Pancreas (tissue), 10 donors: ENCODE measurements around the gene TPST1. TPM values are rescaled to one million over a fixed set of nuclear protein-coding genes. Genes with fewer than 3 reads are reported as not detected.
"Not testable (repeated sequence)": the region's sequence is repeated elsewhere in the genome, so short reads cannot be mapped to it uniquely, and the experiment has no call there.

Source experiments
- ATAC-seq, 4 donors: fragments of 200-7000 bp; cut with Tn5 transposase; one replicate each; pipeline versions ENCODE4 v1.8.0 to v1.9.1; 2020; ENCODE audit warnings: mild to moderate bottlenecking in 4 of 4, moderate library complexity in 4 of 4
- DNase-seq, 6 donors: peaks; one replicate each; pipeline ENCODE4 v3.0.0-alpha.2; 2020
- FAIRE-seq: peaks from 2 replicates; lab custom pipeline; 2012; peaks lifted over from hg19 to GRCh38; lab: Jason Lieb, UNC
- H3K27ac ChIP-seq, 4 donors: fragments of 200-600 bp; sonication (generic); 1 replicate in 3 of 4; 2 replicates in 1 of 4; pipeline versions ENCODE4 v1.5.0 to v1.8.0; 2020
- H3K27me3 ChIP-seq, 4 donors: fragments of 200-600 bp; one replicate each; pipeline ENCODE4 v1.8.0; 2021
- H3K36me3 ChIP-seq, 3 donors: fragments of 200-600 bp; sonication (generic) in 1 of 3; one replicate each; pipeline versions ENCODE4 v1.5.0 to v1.8.0; 2020 to 2021
- H3K4me1 ChIP-seq, 3 donors: fragments of 200-600 bp; one replicate each; pipeline ENCODE4 v1.8.0; 2021
- H3K4me3 ChIP-seq, 4 donors: fragments of 200-600 bp; sonication (generic) in 2 of 4; one replicate each; pipeline versions ENCODE4 v1.5.0 to v1.8.0; 2020 to 2021
- H3K9me3 ChIP-seq, 4 donors: fragments of 200-600 bp; one replicate each; pipeline ENCODE4 v1.8.0; 2021
- WGBS, 2 donors: extraction: QIAGEN DNeasy Blood & Tissue Kit; methylation state at CpG; one replicate each; pipeline ENCODE4 v1.1.7; 2013; 5-methylcytosine and 5-hydroxymethylcytosine counted together
- intact Hi-C, 3 donors: fragments of 100-400 bp; cut with DNase I; formaldehyde crosslinking; loops; one replicate each; pipeline versions ENCODE4 v1.11.1 to v1.14.2; 2022
- polyA plus RNA-seq, 2 donors: library from polyadenylated mRNA; stranded (reverse); fragments of 200-250 nt; gene quantifications; one replicate each; pipeline ENCODE4 v1.2.3, GENCODE V29; 2013
- total RNA-seq, 6 donors: library from RNA; stranded (reverse); fragmentation: NEBNext Ultra II Directional in 4 of 6; extraction: Animal tissue kit (Norgen Biotek cat#: 25700) in 4 of 6; gene quantifications; one replicate each; pipeline versions ENCODE4 v1.2.1 to v1.2.4, GENCODE V29; 2021 to 2023
- TF ChIP-seq, protein P1 (sequence below), 4 donors: fragments of 200-600 bp; sonication (generic) in 3 of 4; IDR thresholded peaks; one replicate each; pipeline versions ENCODE4 v1.5.0 to v1.8.0; 2021; ENCODE audit warnings: antibody characterized with exemption in 4 of 4
- donor health status: healthy with polysubstance abuse.
- donor health status: DM: no; HTN: no; CAD: no; lungs with moderate emphysema.
- donor health status: DM: no; HTN: no; CAD: no.
- donor health status: control.
- donor health status: control.
- donor health status: Bipolar disorder and iron deficiency.
- donor health status: DM: yes; HTN: yes; CAD: no.
- donor health status: DM: no; HTN: no; CAD: no.
- donor health status: DM: no; HTN: no; CAD: no.
- donor health status: DM: yes; HTN: yes; CAD: no.

The TPST1 gene
- total and polyA plus RNA-seq, 8 donors = 3.3 to 18.5 (median 6.3) TPM

DNA sequence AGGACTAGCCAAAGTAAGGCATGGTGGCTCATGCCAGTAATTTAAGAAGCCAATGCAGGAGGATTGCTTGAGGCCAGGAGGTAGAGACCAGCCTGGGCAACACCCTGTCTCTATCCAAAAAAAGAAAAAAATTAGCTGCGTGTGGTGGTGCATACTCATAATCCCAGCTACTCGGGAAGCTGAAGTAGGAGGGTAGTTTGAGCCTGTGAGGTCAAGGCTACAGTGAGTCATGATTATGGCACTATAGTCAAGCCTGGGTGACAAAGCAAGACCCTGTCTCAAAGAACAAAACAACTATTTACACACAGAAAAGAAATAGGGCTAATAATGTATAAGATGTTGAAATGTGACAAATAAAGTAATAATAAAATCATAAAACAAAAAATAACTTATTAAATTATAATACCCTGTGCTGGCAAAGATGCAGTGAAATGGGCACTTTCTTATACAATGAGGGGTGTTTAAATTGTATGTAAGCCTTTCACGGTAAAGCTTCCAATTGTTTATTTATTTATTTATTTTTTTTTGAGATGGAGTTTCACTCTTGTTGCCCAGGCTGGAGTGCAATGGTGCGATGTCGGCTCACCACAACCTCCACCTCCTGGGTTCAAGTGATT is 175.2 kb downstream of the TPST1 start:
- WGBS, 2 donors = 98 to 99% methylated on average over 5 of the region's 5 CpGs
- Histone ChIP-seq H3K27ac (no peak overlapping the region), H3K9me3 (no peaks in the 10 kb centered on the region), H3K4me3 (no peak overlapping the region), H3K27me3 (no peaks in the 10 kb centered on the region), H3K36me3 (peaks cover 0 to 9% (median 0%) of the 10 kb centered on the region in 3 donors), H3K4me1 (no peaks in the 10 kb centered on the region)
- FAIRE-seq = no peak
- intact Hi-C loops = no loop called here
- no peak for DNase-seq
- TF ChIP-seq, protein P1, sequence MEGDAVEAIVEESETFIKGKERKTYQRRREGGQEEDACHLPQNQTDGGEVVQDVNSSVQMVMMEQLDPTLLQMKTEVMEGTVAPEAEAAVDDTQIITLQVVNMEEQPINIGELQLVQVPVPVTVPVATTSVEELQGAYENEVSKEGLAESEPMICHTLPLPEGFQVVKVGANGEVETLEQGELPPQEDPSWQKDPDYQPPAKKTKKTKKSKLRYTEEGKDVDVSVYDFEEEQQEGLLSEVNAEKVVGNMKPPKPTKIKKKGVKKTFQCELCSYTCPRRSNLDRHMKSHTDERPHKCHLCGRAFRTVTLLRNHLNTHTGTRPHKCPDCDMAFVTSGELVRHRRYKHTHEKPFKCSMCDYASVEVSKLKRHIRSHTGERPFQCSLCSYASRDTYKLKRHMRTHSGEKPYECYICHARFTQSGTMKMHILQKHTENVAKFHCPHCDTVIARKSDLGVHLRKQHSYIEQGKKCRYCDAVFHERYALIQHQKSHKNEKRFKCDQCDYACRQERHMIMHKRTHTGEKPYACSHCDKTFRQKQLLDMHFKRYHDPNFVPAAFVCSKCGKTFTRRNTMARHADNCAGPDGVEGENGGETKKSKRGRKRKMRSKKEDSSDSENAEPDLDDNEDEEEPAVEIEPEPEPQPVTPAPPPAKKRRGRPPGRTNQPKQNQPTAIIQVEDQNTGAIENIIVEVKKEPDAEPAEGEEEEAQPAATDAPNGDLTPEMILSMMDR (IDR thresholded peaks at IDR 0.05) = no peak
- ATAC-seq = no peak

DNA sequence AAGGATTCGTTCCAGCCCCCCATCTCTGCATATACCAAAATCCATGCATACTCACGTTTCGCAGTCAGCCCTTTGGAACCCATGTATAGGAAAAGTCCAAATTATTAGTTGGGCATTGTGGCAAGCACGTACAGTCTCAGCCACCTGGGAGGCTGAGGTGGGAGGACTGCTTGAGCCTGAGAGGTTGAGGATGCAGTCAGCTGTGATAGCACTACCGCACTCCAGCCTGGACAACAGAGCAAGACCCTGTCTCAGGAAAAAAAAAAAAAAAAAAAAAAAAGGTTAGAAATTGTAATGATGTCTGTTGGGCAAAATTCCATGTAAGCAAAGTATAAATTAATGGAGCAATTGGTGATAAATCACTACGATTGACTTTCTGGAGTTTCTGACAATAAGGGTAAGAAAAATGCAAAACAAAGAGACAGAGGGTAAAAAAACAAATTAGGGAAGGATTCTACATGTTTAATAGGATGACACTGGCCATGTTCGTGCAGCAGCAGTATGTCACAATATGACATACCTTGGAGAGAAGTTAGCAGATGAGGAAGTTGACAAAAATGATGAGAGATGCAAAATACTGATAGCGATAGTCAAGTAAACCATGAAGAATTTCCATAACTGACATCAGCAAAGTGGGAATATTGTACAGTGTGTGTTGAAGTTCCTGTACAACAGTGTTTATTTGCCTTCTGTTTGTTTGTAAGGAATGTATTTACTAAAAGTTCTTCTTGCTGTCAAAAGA is 177.2 kb downstream of the TPST1 start:
- FAIRE-seq, intact Hi-C loops, H3K4me3 ChIP-seq, H3K27ac ChIP-seq, H3K36me3 ChIP-seq, H3K27me3 ChIP-seq, H3K4me1 ChIP-seq, H3K9me3 ChIP-seq, DNase-seq, ATAC-seq: not testable (repeated sequence)
- whole genome bisulfite sequencing, 2 donors = 90 to 93% methylated on average over 8 of the region's 8 CpGs

DNA sequence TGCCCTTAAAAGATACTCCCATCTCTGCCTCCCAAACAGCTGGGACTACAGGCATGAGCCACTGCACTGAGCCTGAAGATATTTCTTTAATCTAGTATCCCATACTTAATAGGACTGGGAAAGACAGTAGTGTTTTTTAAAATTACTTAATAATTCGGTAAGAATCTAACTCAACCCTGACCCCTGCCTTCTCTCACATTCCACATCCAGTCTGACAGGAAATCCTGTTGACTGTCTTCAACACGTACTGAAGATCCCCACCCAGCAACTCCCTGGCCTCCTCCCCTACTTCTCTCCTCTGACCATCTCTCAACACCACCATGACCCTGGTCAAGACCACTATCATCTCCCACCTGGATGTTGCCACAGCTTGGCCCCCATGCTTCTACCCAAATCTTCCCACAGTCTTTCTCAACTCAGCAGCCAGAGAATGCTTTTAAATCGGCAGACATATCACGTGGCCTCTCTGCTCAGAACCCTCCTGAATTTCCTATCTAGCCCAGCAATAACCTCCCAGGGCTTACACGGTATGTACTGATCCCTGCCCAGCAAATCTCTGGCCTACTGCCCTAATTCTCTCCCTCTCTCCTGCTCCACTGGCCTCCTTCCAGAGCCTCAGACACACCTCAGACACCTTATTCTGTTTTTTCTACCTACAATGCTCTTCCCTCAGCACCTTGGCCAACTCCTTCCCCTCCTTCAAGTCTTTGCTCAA is 180.2 kb downstream of the TPST1 start:
- H3K4me1 ChIP-seq, H3K9me3 ChIP-seq, H3K27ac ChIP-seq, ATAC-seq, intact Hi-C loops, H3K36me3 ChIP-seq, FAIRE-seq, DNase-seq, H3K4me3 ChIP-seq, H3K27me3 ChIP-seq: not testable (repeated sequence)
- 58 to 71% methylated on average over 5 of the region's 5 CpGs for WGBS, 2 donors

DNA sequence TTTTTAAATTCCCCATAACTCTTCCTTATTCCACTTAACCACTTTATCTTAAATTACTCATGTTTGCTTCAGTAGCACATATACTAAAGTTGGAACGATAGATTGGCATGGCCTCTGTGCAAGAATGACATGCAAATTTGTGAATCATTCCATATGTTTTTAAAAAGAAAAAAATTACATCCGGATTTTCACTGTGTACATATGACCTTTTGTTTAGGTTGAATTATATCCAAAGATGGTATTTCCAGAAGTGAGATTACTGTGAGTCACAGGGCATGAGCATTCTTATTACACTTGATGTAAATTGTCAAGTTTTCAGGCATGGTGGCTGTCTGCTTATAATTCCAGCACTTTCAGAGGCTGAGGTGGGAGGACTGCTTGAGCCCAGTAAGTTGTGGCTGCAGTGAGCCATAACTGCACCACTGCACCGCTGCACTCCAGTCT is 190.0 kb downstream of the TPST1 start:
- DNase-seq, H3K36me3 ChIP-seq, H3K27ac ChIP-seq, H3K4me3 ChIP-seq, FAIRE-seq, H3K9me3 ChIP-seq, H3K4me1 ChIP-seq, intact Hi-C loops, H3K27me3 ChIP-seq, ATAC-seq: not testable (repeated sequence)
- 72 to 76% methylated on average over 3 of the region's 3 CpGs for WGBS, 2 donors

DNA sequence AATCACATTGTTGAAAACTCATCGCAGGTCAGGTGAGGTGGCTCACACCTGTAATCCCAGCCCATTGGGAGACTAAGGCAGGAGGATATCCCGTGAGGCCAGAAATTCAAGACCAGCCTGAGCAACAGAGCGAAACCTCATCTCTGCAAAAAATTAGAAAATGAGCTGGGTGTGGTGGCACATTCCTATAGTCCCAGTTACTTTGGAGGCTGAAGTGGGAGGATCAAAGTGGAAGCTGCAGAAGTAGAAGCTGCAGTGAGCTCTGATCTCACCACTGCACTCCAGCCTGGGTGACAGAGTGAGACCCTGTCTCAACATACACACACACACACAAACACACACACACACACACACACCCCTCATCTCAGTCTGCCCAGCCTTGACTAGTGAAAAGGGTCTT is 190.9 kb downstream of the TPST1 start:
- FAIRE-seq, intact Hi-C loops, H3K9me3 ChIP-seq, DNase-seq, H3K27me3 ChIP-seq, ATAC-seq, H3K36me3 ChIP-seq, H3K4me3 ChIP-seq, H3K27ac ChIP-seq, H3K4me1 ChIP-seq: not testable (repeated sequence)
- WGBS, 2 donors = 91 to 96% methylated on average over 3 of the region's 3 CpGs

DNA sequence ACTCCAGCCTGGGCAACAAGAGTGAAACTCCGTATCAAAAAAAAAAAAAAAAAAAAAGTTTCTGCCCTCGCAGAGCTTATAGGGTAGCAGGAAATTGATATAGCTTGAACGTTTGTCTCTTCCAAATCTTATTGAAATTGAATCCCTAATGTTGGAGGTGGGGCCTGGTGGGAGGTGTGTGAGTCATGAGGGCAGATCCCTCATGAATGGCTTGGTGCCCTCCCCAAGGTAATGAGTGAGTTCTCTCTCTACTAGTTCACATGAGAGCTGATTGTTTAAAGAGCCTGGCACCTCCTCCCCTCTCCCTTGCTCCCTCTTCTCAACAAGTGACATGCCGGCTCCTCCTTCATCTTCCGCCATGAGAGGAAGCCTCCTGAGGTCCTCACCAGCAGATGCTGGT is 193.7 kb downstream of the TPST1 start:
- FAIRE-seq, H3K4me3 ChIP-seq, DNase-seq, H3K9me3 ChIP-seq, ATAC-seq, H3K27me3 ChIP-seq, H3K36me3 ChIP-seq, H3K4me1 ChIP-seq, intact Hi-C loops, H3K27ac ChIP-seq: not testable (repeated sequence)
- 85 to 89% methylated on average over 5 of the region's 5 CpGs for WGBS, 2 donors

DNA sequence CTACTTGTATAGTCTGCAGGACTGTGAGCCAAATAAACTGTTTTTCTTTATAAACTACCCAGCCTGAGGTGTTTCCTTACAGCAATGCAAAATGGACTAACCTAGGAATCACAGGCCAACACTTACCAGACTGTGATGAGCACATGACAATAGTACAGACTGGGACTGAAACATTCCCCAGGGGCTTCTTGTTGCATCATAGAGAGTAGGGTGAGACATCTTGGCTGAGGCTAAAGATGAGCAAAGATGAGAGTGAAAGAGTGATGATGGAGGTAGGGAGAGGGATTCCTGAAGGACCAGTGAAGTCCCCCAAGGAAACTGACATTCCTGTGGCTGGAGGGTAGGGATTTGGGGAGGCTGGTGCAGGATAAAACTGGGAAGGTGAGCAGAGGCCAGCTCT is 194.4 kb downstream of the TPST1 start:
- Histone ChIP-seq H3K36me3 (no peaks in the 10 kb centered on the region), H3K4me3 (no peak overlapping the region), H3K9me3 (no peaks in the 10 kb centered on the region), H3K27me3 (no peaks in the 10 kb centered on the region), H3K27ac (no peak overlapping the region), H3K4me1 (no peaks in the 10 kb centered on the region)
- TF ChIP-seq, protein P1 (IDR thresholded peaks at IDR 0.05) = no peak
- ATAC-seq (no peak), DNase-seq (no peak), FAIRE-seq (no peak)
- intact Hi-C loops = no loop called here
